Endothelial cell of umbilical vein (primary cell): ENCODE results near the gene PDE4C. TPM values are rescaled to one million over a fixed set of nuclear protein-coding genes. Genes with fewer than 3 reads are reported as not detected.

Experiments
- BruUV-seq: library from RNA; stranded (reverse); fragments of 400-500 nt; replicated peaks from 2 replicates; lab custom pipeline; 2021; lab: Mats Ljungman, UMichigan
- CTCF ChIA-PET: fragments of 300-600, 350-600 bp; sonication (Branson Sonifier 250); formaldehyde crosslinking; loops from one replicate; lab custom pipeline; 2021; ENCODE audit warnings: antibody characterized with exemption, inconsistent platforms; lab: Charles Lee
- POLR2A ChIA-PET: fragments of 300-600, 350-600 bp; sonication (Branson Sonifier 250); formaldehyde crosslinking; loops from one replicate; lab custom pipeline; 2021; ENCODE audit warnings: antibody characterized with exemption, inconsistent platforms; lab: Charles Lee
- DNase-seq: peaks from one replicate; pipeline ENCODE4 v3.0.0-alpha.2; 2011; ENCODE audit warnings: low read depth, low spot score
- FAIRE-seq: peaks from 2 replicates; lab custom pipeline; 2011; peaks lifted over from hg19 to GRCh38; lab: Jason Lieb, UNC
- H2AFZ ChIP-seq: 2 replicates; pipeline ENCODE4 v1.6.0; 2012; ENCODE audit warnings: low read depth, low read length, control low read depth, inconsistent platforms
- H3K27ac ChIP-seq: 2 replicates; pipeline ENCODE4 v1.5.1; 2011; ENCODE audit warnings: low read depth, mild to moderate bottlenecking, control low read depth, low read length, moderate library complexity; ENCODE audit not compliant: insufficient read depth
- H3K27me3 ChIP-seq, 2 experiments: 2 replicates each; pipeline versions ENCODE4 v1.6.0 to v1.6.1; 2011; ENCODE audit warnings: low read length in 2 of 2, mixed read lengths in 1 of 2; ENCODE audit not compliant: control insufficient read depth in 2 of 2, insufficient read depth in 2 of 2
- H3K36me3 ChIP-seq, 2 experiments: 2 replicates in 1 of 2; 3 replicates in 1 of 2; pipeline ENCODE4 v1.5.1; 2011; ENCODE audit warnings: low read length in 2 of 2, mild to moderate bottlenecking in 1 of 2, moderate library complexity in 1 of 2; ENCODE audit not compliant: control insufficient read depth in 2 of 2, insufficient read depth in 2 of 2; ENCODE audit errors: extremely low read depth in 1 of 2
- H3K4me1 ChIP-seq: 3 replicates; pipeline ENCODE4 v1.5.1; 2011; ENCODE audit warnings: mild to moderate bottlenecking, low read length; ENCODE audit not compliant: control insufficient read depth, insufficient read depth; ENCODE audit errors: extremely low read depth
- H3K4me2 ChIP-seq: 2 replicates; pipeline ENCODE4 v1.6.1; 2011; ENCODE audit warnings: low read length, control low read depth, mixed read lengths; ENCODE audit not compliant: insufficient read depth
- H3K4me3 ChIP-seq, 3 experiments: fragments of 200-600 bp in 1 of 3; sonication (generic), shearing (Covaris generic) in 1 of 3; replicated peaks in 1 of 3; 2 replicates each; pipeline ENCODE4 v1.5.1; 2011 to 2016; ENCODE audit warnings: control low read depth in 3 of 3, low read length in 3 of 3, mild to moderate bottlenecking in 2 of 3, inconsistent platforms in 1 of 3, low read depth in 1 of 3, moderate library complexity in 1 of 3; ENCODE audit not compliant: insufficient read depth in 1 of 3
- H3K79me2 ChIP-seq: 2 replicates; pipeline ENCODE4 v1.6.0; 2012; ENCODE audit warnings: low read length, inconsistent platforms; ENCODE audit not compliant: control insufficient read depth, insufficient read depth
- H3K9ac ChIP-seq: replicated peaks from 2 replicates; pipeline ENCODE3; 2011; ENCODE audit warnings: low read length, control low read depth; ENCODE audit not compliant: insufficient read depth; ENCODE audit errors: extremely low read depth
- H3K9me1 ChIP-seq: replicated peaks from 3 replicates; pipeline ENCODE4 v1.6.0; 2011; ENCODE audit warnings: mild to moderate bottlenecking, low read length; ENCODE audit not compliant: control insufficient read depth, insufficient read depth; ENCODE audit errors: extremely low read depth
- H3K9me3 ChIP-seq: replicated peaks from 2 replicates; pipeline ENCODE4 v1.5.1; 2012; ENCODE audit warnings: low read length, inconsistent platforms; ENCODE audit not compliant: control insufficient read depth, insufficient read depth
- H4K20me1 ChIP-seq: replicated peaks from 2 replicates; pipeline ENCODE3; 2011; ENCODE audit warnings: mild to moderate bottlenecking, low read length; ENCODE audit not compliant: control insufficient read depth, insufficient read depth; ENCODE audit errors: extremely low read depth
- EZH2 ChIP-seq: IDR thresholded peaks from 2 replicates; pipeline ENCODE4 v1.6.1; 2012; ENCODE audit warnings: borderline replicate concordance, low read depth, mild to moderate bottlenecking, moderate library complexity, low read length, inconsistent platforms; ENCODE audit not compliant: severe bottlenecking
- FOS ChIP-seq: IDR thresholded peaks from 2 replicates; pipeline ENCODE4 v1.6.1; 2011; ENCODE audit warnings: mild to moderate bottlenecking, low read length, moderate library complexity, borderline replicate concordance; ENCODE audit not compliant: insufficient read depth
- GATA2 ChIP-seq: IDR thresholded peaks from 2 replicates; pipeline ENCODE4 v1.7.0; 2011; ENCODE audit warnings: low read depth, mild to moderate bottlenecking, moderate library complexity, mixed read lengths, low read length; ENCODE audit not compliant: insufficient read length, insufficient read depth
- JUN ChIP-seq: IDR thresholded peaks from 2 replicates; pipeline ENCODE4 v1.6.1; 2011; ENCODE audit warnings: borderline replicate concordance, low read depth; ENCODE audit not compliant: insufficient read length, insufficient read depth
- MYC ChIP-seq: IDR thresholded peaks from one replicate; pipeline ENCODE4 v1.6.1; 2011; ENCODE audit warnings: mild to moderate bottlenecking, low read depth, low read length
- POLR2A ChIP-seq: IDR thresholded peaks from 2 replicates; pipeline ENCODE4 v1.6.1; 2012; ENCODE audit warnings: low read depth, mild to moderate bottlenecking, control low read depth, low read length
- POLR2AphosphoS5 ChIP-seq: IDR thresholded peaks from 2 replicates; pipeline ENCODE4 v1.6.1; 2012; ENCODE audit warnings: low read depth, mild to moderate bottlenecking, control low read depth, low read length, moderate library complexity; ENCODE audit not compliant: insufficient read depth
- dilution Hi-C: fragments of 300-500 bp; cut with MboI; formaldehyde crosslinking; loops from one replicate; pipeline ENCODE4 v1.15.0; 2019; ENCODE audit warnings: low sequenced_read_pairs; ENCODE audit not compliant: extremely low pct_ligation_motif_present
- intact Hi-C: fragments of 100-400 bp; cut with micrococcal nuclease; formaldehyde crosslinking; loops from one replicate; pipeline ENCODE4 v1.10.0; 2022
- polyA plus RNA-seq, 4 experiments: library from polyadenylated mRNA; depleted of rRNA in 3 of 4; stranded (reverse) in 3 of 4; unstranded in 1 of 4; fragments of >200 nt; gene quantifications; 2 replicates each; pipeline versions ENCODE4 v1.2.1 to v1.2.3, GENCODE V29; 2011 to 2012; ENCODE audit warnings: missing spikeins in 1 of 4
- total RNA-seq: library from RNA; stranded (reverse); gene quantifications from 2 replicates; pipeline ENCODE4 v1.2.3, GENCODE V29; 2021
- TF ChIP-seq, protein P1 (sequence below): IDR thresholded peaks from 2 replicates; pipeline ENCODE4 v1.6.1; 2011; ENCODE audit not compliant: insufficient read depth, insufficient read length
- TF ChIP-seq, protein P2 (sequence below), 2 donors: IDR thresholded peaks; 1 replicate in 1 of 2; 2 replicates in 1 of 2; pipeline ENCODE4 v1.5.1; 2011; ENCODE audit warnings: low read length in 2 of 2, mild to moderate bottlenecking in 2 of 2, moderate library complexity in 2 of 2, control low read depth in 1 of 2, inconsistent platforms in 1 of 2, low read depth in 1 of 2; ENCODE audit not compliant: insufficient read depth in 1 of 2; ENCODE audit errors: extremely low read depth in 1 of 2

The PDE4C gene
- total and polyA plus RNA-seq, 2 donors (not counting 3 experiments of a cell fraction or from before 2014, with no cell fraction given) = 0.29 to 0.97 TPM

DNA sequence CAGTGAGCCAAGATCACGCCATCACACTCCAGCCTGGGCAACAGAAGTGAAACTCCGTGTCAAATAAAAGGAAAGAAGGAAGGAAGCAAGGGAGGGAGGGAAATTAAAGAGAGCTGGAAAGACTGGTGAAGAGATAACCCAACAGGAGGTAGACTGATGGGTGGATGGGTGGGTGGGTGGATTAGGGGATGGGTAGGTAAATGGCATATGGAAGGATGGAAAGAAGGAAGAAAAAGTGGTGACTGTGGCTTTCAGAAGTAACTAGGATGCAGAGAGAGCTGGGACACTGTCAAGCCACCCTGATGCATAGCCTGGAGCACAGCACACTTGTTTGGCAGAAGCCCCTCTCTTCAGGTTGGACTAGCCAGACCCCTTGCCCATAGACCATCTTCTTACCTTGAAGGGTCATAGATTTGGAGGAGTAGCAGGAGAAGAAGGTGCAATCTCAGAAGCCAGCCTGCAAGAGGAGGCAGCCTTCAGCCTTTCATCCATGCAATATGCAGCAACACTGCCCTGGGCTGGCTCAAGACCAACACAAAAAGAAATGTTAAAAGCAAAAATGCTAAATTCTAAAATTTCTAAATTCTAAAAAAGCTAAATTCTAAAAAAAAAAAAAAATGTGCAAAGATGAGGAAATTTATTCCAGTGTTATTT is 43.0 kb upstream of the PDE4C start:
- no peak for FAIRE-seq
- no peak overlapping the region for H3K4me3 ChIP-seq
- no peaks in the 10 kb centered on the region for H3K9me1 ChIP-seq
- POLR2A ChIA-PET = interaction anchor here (0.6 kb wide), 3 partner anchors 9 to 57 kb away, joined by 3 to 4 read pairs (median 4); no protein-coding TSS in a partner anchor
- H3K36me3 ChIP-seq = peaks cover 0 to 14% of the 10 kb centered on the region in 2 experiments
- intact Hi-C loops (no loop called here), dilution Hi-C loops (no loop called here)
- BruUV-seq = no TSS peak
- no peaks in the 10 kb centered on the region for H3K9me3 ChIP-seq
- H3K4me1 ChIP-seq = no peaks in the 10 kb centered on the region
- H3K9ac ChIP-seq = no peak overlapping the region
- H3K79me2 ChIP-seq = no peaks in the 10 kb centered on the region
- H2AFZ ChIP-seq = no peak overlapping the region
- H3K4me2 ChIP-seq = no peak overlapping the region
- H3K27me3 ChIP-seq = no peaks in the 10 kb centered on the region
- DNase-seq = no peak
- CTCF ChIA-PET = interaction anchor here (0.7 to 3.4 kb wide), 6 partner anchors 9 to 156 kb away, joined by 3 to 20 read pairs (median 4); no protein-coding TSS in a partner anchor
- no peak overlapping the region for H3K27ac ChIP-seq
- TF ChIP-seq POLR2A (no peak), EZH2 (no peak), POLR2AphosphoS5 (no peak), GATA2 (no peak), MYC (no peak), FOS (no peak), JUN (no peak)
- TF ChIP-seq, protein P1, sequence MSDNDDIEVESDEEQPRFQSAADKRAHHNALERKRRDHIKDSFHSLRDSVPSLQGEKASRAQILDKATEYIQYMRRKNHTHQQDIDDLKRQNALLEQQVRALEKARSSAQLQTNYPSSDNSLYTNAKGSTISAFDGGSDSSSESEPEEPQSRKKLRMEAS = no peak
- TF ChIP-seq, protein P2, sequence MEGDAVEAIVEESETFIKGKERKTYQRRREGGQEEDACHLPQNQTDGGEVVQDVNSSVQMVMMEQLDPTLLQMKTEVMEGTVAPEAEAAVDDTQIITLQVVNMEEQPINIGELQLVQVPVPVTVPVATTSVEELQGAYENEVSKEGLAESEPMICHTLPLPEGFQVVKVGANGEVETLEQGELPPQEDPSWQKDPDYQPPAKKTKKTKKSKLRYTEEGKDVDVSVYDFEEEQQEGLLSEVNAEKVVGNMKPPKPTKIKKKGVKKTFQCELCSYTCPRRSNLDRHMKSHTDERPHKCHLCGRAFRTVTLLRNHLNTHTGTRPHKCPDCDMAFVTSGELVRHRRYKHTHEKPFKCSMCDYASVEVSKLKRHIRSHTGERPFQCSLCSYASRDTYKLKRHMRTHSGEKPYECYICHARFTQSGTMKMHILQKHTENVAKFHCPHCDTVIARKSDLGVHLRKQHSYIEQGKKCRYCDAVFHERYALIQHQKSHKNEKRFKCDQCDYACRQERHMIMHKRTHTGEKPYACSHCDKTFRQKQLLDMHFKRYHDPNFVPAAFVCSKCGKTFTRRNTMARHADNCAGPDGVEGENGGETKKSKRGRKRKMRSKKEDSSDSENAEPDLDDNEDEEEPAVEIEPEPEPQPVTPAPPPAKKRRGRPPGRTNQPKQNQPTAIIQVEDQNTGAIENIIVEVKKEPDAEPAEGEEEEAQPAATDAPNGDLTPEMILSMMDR (IDR thresholded peaks at IDR 0.05; ENCODE audit: extremely low read depth in 1 of 2, insufficient read depth in 1 of 2, low read depth in 1 of 2, low read length in 2 of 2) = no peak
- no peaks in the 10 kb centered on the region for H4K20me1 ChIP-seq
